H1 (cell line): Measurements from ENCODE around the gene DEPDC4. TPM values are rescaled to one million over a fixed set of nuclear protein-coding genes. Genes with fewer than 3 reads are reported as not detected.

Experiments
- CTCF ChIP-seq, 3 experiments: IDR thresholded peaks; 1 replicate in 2 of 3; 2 replicates in 1 of 3; pipeline versions ENCODE4 v1.5.1 to v1.6.1; 2011; ENCODE audit warnings: low read length in 3 of 3, mild to moderate bottlenecking in 3 of 3, inconsistent platforms in 2 of 3, low read depth in 1 of 3, moderate library complexity in 1 of 3; ENCODE audit not compliant: insufficient read depth in 1 of 3; ENCODE audit errors: control extremely low read depth in 1 of 3
- EP300 ChIP-seq, 2 experiments: IDR thresholded peaks; 1 replicate in 1 of 2; 2 replicates in 1 of 2; pipeline ENCODE4 v1.6.1; 2011 to 2012; ENCODE audit warnings: low read depth in 2 of 2, low read length in 2 of 2, mild to moderate bottlenecking in 2 of 2, borderline replicate concordance in 1 of 2, inconsistent platforms in 1 of 2, moderate library complexity in 1 of 2
- HDAC6 ChIP-seq: IDR thresholded peaks from one replicate; pipeline ENCODE4 v1.7.1; 2012; ENCODE audit warnings: low read depth, mild to moderate bottlenecking, inconsistent platforms, low read length, moderate library complexity
- MAFK ChIP-seq: IDR thresholded peaks from 2 replicates; pipeline ENCODE4 v1.6.1; 2012; ENCODE audit warnings: low read depth, mild to moderate bottlenecking, improper control_type of control experiment, low read length
- TBP ChIP-seq: IDR thresholded peaks from 2 replicates; pipeline ENCODE4 v1.6.1; 2011; ENCODE audit warnings: low read depth, low read length, improper control_type of control experiment
- polyA plus RNA-seq, 7 experiments: library from polyadenylated mRNA; depleted of rRNA in 3 of 7; stranded (reverse) in 5 of 7; unstranded in 2 of 7; fragments of >200 nt in 5 of 7; fragments of 200-250 nt in 2 of 7; gene quantifications; 1 replicate in 5 of 7; 2 replicates in 1 of 7; 4 replicates in 1 of 7; pipeline versions ENCODE4 v1.2.1 to v1.2.3, GENCODE V29; 2011 to 2013; ENCODE audit warnings: missing spikeins in 2 of 7, mixed read lengths in 2 of 7
- total RNA-seq: library from RNA; stranded (reverse); fragmentation: NEBNext Ultra II Directional; extraction: Animal tissue kit (Norgen Biotek cat#: 25700); gene quantifications from 2 replicates; pipeline ENCODE4 v1.2.1, GENCODE V29; 2021

DEPDC4 gene
- total and polyA plus RNA-seq, 2 of the 8 experiments (the other 6 are each of a cell fraction or from before 2014, with no cell fraction given), result 0.80 to 3.8 TPM

- TF ChIP-seq HDAC6 (no peak), EP300 (IDR thresholded peaks at IDR 0.05; ENCODE audit: borderline replicate concordance in 1 of 2, low read depth in 2 of 2, low read length in 2 of 2) (no peak), MAFK (no peak), TBP (no peak), CTCF (IDR thresholded peaks at IDR 0.05; ENCODE audit: control extremely low read depth in 1 of 3, insufficient read depth in 1 of 3, low read depth in 1 of 3, low read length in 3 of 3) (no peak)
Observed at GRCh38 chr12:100293017-100293416, 26.1 kb upstream of the DEPDC4 start (continued).
